ENCODE results near the gene SOX5. TPM values are rescaled to one million over a fixed set of nuclear protein-coding genes. Genes with fewer than 3 reads are reported as not detected.

The SOX5 gene
- total RNA-seq, 1 experiment from 2014 or later, result 3.1 TPM

DNA sequence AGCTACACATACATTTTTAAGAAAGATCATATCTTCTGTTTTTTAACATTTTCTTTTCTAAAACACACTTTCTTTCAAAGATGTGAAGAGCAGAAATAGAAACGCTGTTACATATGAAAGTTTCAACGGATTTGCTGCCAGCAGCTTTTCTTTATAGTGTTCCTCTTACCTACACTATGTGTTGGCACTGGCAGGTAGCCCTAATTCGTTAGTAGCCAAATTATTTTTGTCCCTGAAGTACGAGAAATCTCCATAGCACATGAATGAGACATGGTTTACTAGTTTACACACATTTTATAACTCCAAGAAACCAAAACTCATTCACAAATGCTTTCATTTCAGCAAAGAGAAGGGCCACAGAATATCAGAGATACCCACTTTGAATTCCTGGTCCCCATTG lies 6.6 kb downstream of the SOX5 start:
- Histone ChIP-seq H4K91ac (ENCODE audit: insufficient read length, low read depth, low read length) (no peak overlapping the region), H2AK5ac (ENCODE audit: insufficient read length, low read length) (no peak overlapping the region), H3K23ac (ENCODE audit: insufficient read length, low read depth, low read length) (no peak overlapping the region), H3K4me1 (ENCODE audit: insufficient read depth, low read length) (no peaks in the 10 kb centered on the region), H3K4me2 (ENCODE audit: insufficient read depth, insufficient read length, low read length) (no peak overlapping the region), H4K8ac (replicated peaks; ENCODE audit: insufficient read length, low read depth, low read length) (no peak overlapping the region), H3K4ac (ENCODE audit: low read depth, low read length) (no peak overlapping the region), H3K14ac (ENCODE audit: insufficient read depth, low read length) (no peak overlapping the region), H2BK20ac (ENCODE audit: low read depth, low read length, poor library complexity, severe bottlenecking) (no peak overlapping the region), H4K20me1 (ENCODE audit: control insufficient read depth, insufficient read depth, insufficient read length) (no peaks in the 10 kb centered on the region), H3T11ph (ENCODE audit: low read length) (no peak overlapping the region), H3K9me3 (ENCODE audit: control insufficient read depth, low read depth, low read length) (no peaks in the 10 kb centered on the region), H2BK5ac (ENCODE audit: insufficient read length, low read length) (no peak overlapping the region), H2AFZ (ENCODE audit: low read length) (no peak overlapping the region), H3K79me1 (ENCODE audit: insufficient read depth, low read depth, low read length, poor library complexity, severe bottlenecking) (no peaks in the 10 kb centered on the region), H2BK12ac (ENCODE audit: insufficient read length, low read depth, low read length) (no peak overlapping the region), H3K18ac (ENCODE audit: insufficient read length, low read depth, low read length) (no peak overlapping the region), H3K27me3 (ENCODE audit: insufficient read depth, low read length) (no peaks in the 10 kb centered on the region), H3K27ac (ENCODE audit: insufficient read length, low read depth, low read length) (no peak overlapping the region), H3K56ac (ENCODE audit: insufficient read length, low read depth, low read length) (no peak overlapping the region), H2BK15ac (ENCODE audit: low read depth, low read length) (no peak overlapping the region), H3K23me2 (ENCODE audit: insufficient read length, low read depth, low read length, poor library complexity, severe bottlenecking) (no peaks in the 10 kb centered on the region), H3K79me2 (ENCODE audit: insufficient read depth, low read length) (no peaks in the 10 kb centered on the region), H2BK120ac (ENCODE audit: low read depth, low read length, poor library complexity, severe bottlenecking) (no peak overlapping the region), H4K5ac (ENCODE audit: insufficient read length, low read depth, low read length) (no peak overlapping the region), H3K9ac (ENCODE audit: extremely low read depth, insufficient read length, low read length) (no peak overlapping the region)
- no peaks in the 10 kb centered on the region for H3K27me3 Mint-ChIP-seq (ENCODE audit: low read depth)
- no CpG with 5 or more reads among the region's 4 CpGs for WGBS (ENCODE audit: extremely low coverage, insufficient read length, low lambda C conversion rate)
- TF ChIP-seq, protein P1, sequence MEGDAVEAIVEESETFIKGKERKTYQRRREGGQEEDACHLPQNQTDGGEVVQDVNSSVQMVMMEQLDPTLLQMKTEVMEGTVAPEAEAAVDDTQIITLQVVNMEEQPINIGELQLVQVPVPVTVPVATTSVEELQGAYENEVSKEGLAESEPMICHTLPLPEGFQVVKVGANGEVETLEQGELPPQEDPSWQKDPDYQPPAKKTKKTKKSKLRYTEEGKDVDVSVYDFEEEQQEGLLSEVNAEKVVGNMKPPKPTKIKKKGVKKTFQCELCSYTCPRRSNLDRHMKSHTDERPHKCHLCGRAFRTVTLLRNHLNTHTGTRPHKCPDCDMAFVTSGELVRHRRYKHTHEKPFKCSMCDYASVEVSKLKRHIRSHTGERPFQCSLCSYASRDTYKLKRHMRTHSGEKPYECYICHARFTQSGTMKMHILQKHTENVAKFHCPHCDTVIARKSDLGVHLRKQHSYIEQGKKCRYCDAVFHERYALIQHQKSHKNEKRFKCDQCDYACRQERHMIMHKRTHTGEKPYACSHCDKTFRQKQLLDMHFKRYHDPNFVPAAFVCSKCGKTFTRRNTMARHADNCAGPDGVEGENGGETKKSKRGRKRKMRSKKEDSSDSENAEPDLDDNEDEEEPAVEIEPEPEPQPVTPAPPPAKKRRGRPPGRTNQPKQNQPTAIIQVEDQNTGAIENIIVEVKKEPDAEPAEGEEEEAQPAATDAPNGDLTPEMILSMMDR (conservative IDR thresholded peaks at IDR 0.05), result no peak
- H3K4me3 Mint-ChIP-seq, result no peak overlapping the region
- peaks cover 9 to 10% of the 10 kb centered on the region in 2 experiments for H3K4me1 Mint-ChIP-seq
- no peak for DNase-seq
- H3K9me3 Mint-ChIP-seq, result no peaks in the 10 kb centered on the region; a peak in 1 of 5 replicates
- no peak overlapping the region for H3K27ac Mint-ChIP-seq
- H3K36me3 Mint-ChIP-seq (ENCODE audit: insufficient read depth in 1 of 3, low read depth in 3 of 3), result no peaks in the 10 kb centered on the region

All from H9 (cell line).